GM23338 (cell line): Measurements from ENCODE around the gene NFATC3. TPM values are rescaled to one million over a fixed set of nuclear protein-coding genes. Genes with fewer than 3 reads are reported as not detected.

ENCODE experiments used
- ATAC-seq: fragments of 200-7000 bp; cut with Tn5 transposase; 3 replicates; pipeline ENCODE4 v1.9.1; 2020
- DNase-seq: peaks from one replicate; pipeline ENCODE4 v3.0.0-alpha.2; 2015; ENCODE audit warnings: low spot score
- H2AFZ ChIP-seq: fragments of 200-600 bp; sonication (generic); 2 replicates; pipeline ENCODE4 v1.8.0; 2016; ENCODE audit warnings: antibody characterized with exemption, mild to moderate bottlenecking, moderate library complexity
- H3F3A ChIP-seq: fragments of 200-600 bp; sonication (generic); replicated peaks from 2 replicates; pipeline ENCODE4 v1.8.0; 2017; ENCODE audit warnings: antibody characterized with exemption, mixed run types, low read depth
- H3K27ac ChIP-seq: fragments of 200-600 bp; sonication (generic); 2 replicates; pipeline ENCODE4 v1.6.1; 2016; ENCODE audit warnings: low read depth
- H3K27me3 ChIP-seq: fragments of 200-600 bp; sonication (generic); 2 replicates; pipeline ENCODE4 v1.8.0; 2016; ENCODE audit warnings: mild to moderate bottlenecking, mixed run types, moderate library complexity; ENCODE audit not compliant: insufficient read depth
- H3K36me3 ChIP-seq: fragments of 200-600 bp; sonication (generic); 2 replicates; pipeline ENCODE4 v1.8.0; 2016; ENCODE audit warnings: mild to moderate bottlenecking; ENCODE audit not compliant: insufficient read depth
- H3K4me1 ChIP-seq: fragments of 200-600 bp; sonication (generic); 2 replicates; pipeline ENCODE4 v1.8.0; 2016; ENCODE audit warnings: mild to moderate bottlenecking, moderate library complexity; ENCODE audit not compliant: insufficient read depth
- H3K4me2 ChIP-seq: fragments of 200-600 bp; sonication (generic); 2 replicates; pipeline ENCODE4 v1.7.1; 2017; ENCODE audit warnings: mixed run types
- H3K4me3 ChIP-seq: fragments of 200-600 bp; sonication (generic); 2 replicates; pipeline ENCODE4 v1.6.1; 2016; ENCODE audit warnings: mixed run types
- H3K79me2 ChIP-seq: fragments of 200-600 bp; sonication (generic); replicated peaks from 2 replicates; pipeline ENCODE4 v1.8.0; 2017; ENCODE audit warnings: mild to moderate bottlenecking; ENCODE audit not compliant: insufficient read depth
- H3K9me2 ChIP-seq: fragments of 200-600 bp; sonication (generic); 2 replicates; pipeline ENCODE4 v1.8.0; 2017; ENCODE audit not compliant: insufficient read depth
- H4K20me1 ChIP-seq: fragments of 200-600 bp; sonication (generic); replicated peaks from 2 replicates; pipeline ENCODE4 v1.8.0; 2017; ENCODE audit warnings: mild to moderate bottlenecking; ENCODE audit not compliant: insufficient read depth
- H3K27ac Mint-ChIP-seq: 2 replicates; pipeline ENCODE4 v1.8.0; 2020; ENCODE audit warnings: inconsistent platforms, mild to moderate bottlenecking, moderate library complexity, mixed read lengths
- H3K27me3 Mint-ChIP-seq: 3 replicates; pipeline ENCODE4 v1.8.0; 2022; ENCODE audit warnings: low read depth, mild to moderate bottlenecking, moderate library complexity, mixed read lengths, inconsistent platforms; ENCODE audit not compliant: insufficient read depth, poor library complexity
- H3K36me3 Mint-ChIP-seq: 3 replicates; pipeline ENCODE4 v1.8.0; 2021; ENCODE audit warnings: low read depth, mild to moderate bottlenecking, inconsistent platforms, moderate library complexity, mixed read lengths
- H3K4me1 Mint-ChIP-seq: 3 replicates; pipeline ENCODE4 v1.8.0; 2020; ENCODE audit warnings: mild to moderate bottlenecking, inconsistent platforms, mixed read lengths
- H3K4me3 Mint-ChIP-seq: 3 replicates; pipeline ENCODE4 v1.8.0; 2021; ENCODE audit warnings: moderate library complexity, mild to moderate bottlenecking, inconsistent platforms, mixed read lengths
- H3K9me3 Mint-ChIP-seq: 3 replicates; pipeline ENCODE4 v1.8.0; 2020; ENCODE audit warnings: moderate library complexity, mild to moderate bottlenecking, inconsistent platforms, mixed read lengths
- CTCF ChIP-seq, 2 experiments: fragments of 200-600 bp in 1 of 2; sonication (generic) in 1 of 2; conservative IDR thresholded peaks; 2 replicates each; pipeline versions ENCODE4 v1.5.1 to v1.6.1; 2016 to 2017; ENCODE audit warnings: antibody characterized with exemption in 2 of 2, low read depth in 2 of 2, mild to moderate bottlenecking in 2 of 2, moderate library complexity in 1 of 2
- ETS1 ChIP-seq: IDR thresholded peaks from 2 replicates; pipeline ENCODE4 v1.6.1; 2016; ENCODE audit warnings: antibody characterized with exemption
- EZH2phosphoT487 ChIP-seq: fragments of 200-600 bp; sonication (generic); IDR thresholded peaks from one replicate; pipeline ENCODE4 v1.8.1; 2018; ENCODE audit warnings: antibody characterized with exemption; ENCODE audit not compliant: unreplicated experiment
- JUNB ChIP-seq: IDR thresholded peaks from one replicate; pipeline ENCODE4 v1.6.1; 2016; ENCODE audit warnings: antibody characterized with exemption; ENCODE audit not compliant: unreplicated experiment
- NANOG ChIP-seq: IDR thresholded peaks from 2 replicates; pipeline ENCODE4 v1.6.1; 2016; ENCODE audit warnings: antibody characterized with exemption, borderline replicate concordance
- REST ChIP-seq: IDR thresholded peaks from one replicate; pipeline ENCODE4 v1.6.1; 2018; ENCODE audit warnings: antibody characterized with exemption; ENCODE audit not compliant: unreplicated experiment
- STAT1 ChIP-seq: IDR thresholded peaks from one replicate; pipeline ENCODE4 v1.6.1; 2016; ENCODE audit warnings: antibody characterized with exemption; ENCODE audit not compliant: unreplicated experiment
- ZNF114 ChIP-seq: fragments of 250-450 bp; sonication (Bioruptor Pico); IDR thresholded peaks from 2 replicates; pipeline ENCODE4 v1.5.0; 2020; ENCODE audit warnings: mild to moderate bottlenecking, moderate library complexity
- ZNF462 ChIP-seq: fragments of 250-450 bp; sonication (Bioruptor Pico); IDR thresholded peaks from 2 replicates; pipeline ENCODE4 v1.5.0; 2020; ENCODE audit warnings: mild to moderate bottlenecking, moderate library complexity
- polyA plus RNA-seq: library from polyadenylated mRNA; unstranded; fragments of >200 nt; fragmentation: Nextera tagmentation; extraction: Ambion mirVana; gene quantifications from 2 replicates; pipeline ENCODE4 v1.2.1, GENCODE V29; 2016
- total RNA-seq: library from RNA; depleted of rRNA; stranded (reverse); fragments of >200 nt; shearing (Covaris generic); gene quantifications from 2 replicates; pipeline ENCODE4 v1.2.3, GENCODE V29; 2014

Gene NFATC3
- total and polyA plus RNA-seq, 2 experiments from 2014 or later, result 9.2 to 40.9 TPM

GRCh38 chr16:68097088-68097487, 11.9 kb downstream of the NFATC3 start:
- H3F3A ChIP-seq, result no peaks in the 10 kb centered on the region
- no peaks in the 10 kb centered on the region for H3K27me3 ChIP-seq
- no peak overlapping the region for H3K27ac Mint-ChIP-seq
- DNase-seq, result no peak
- H3K27me3 Mint-ChIP-seq, result no peaks in the 10 kb centered on the region
- H3K27ac ChIP-seq, result no peak overlapping the region
- no peaks in the 10 kb centered on the region for H3K9me2 ChIP-seq
- no peaks in the 10 kb centered on the region for H3K36me3 ChIP-seq
- H2AFZ ChIP-seq, result no peak overlapping the region
- H4K20me1 ChIP-seq, result peaks cover 66% of the 10 kb centered on the region
- no peak overlapping the region for H3K4me3 ChIP-seq
- no peaks in the 10 kb centered on the region for H3K36me3 Mint-ChIP-seq
- peaks cover 27% of the 10 kb centered on the region for H3K4me1 Mint-ChIP-seq
- TF ChIP-seq CTCF (conservative IDR thresholded peaks at IDR 0.05; ENCODE audit: low read depth in 2 of 2) (no peak), STAT1 (no peak), ZNF462 (CRISPR knock-in tag) (no peak), JUNB (no peak)
- peaks cover 98% of the 10 kb centered on the region for H3K79me2 ChIP-seq
- H3K4me1 ChIP-seq, result peaks cover 21% of the 10 kb centered on the region
- no peaks in the 10 kb centered on the region for H3K9me3 Mint-ChIP-seq
- no peak overlapping the region for H3K4me3 Mint-ChIP-seq
- H3K4me2 ChIP-seq, result no peak overlapping the region
- ATAC-seq, result no peak

- Mint-ChIP-seq H3K27ac (no peak overlapping the region), H3K9me3 (no peaks in the 10 kb centered on the region), H3K4me1 (peaks cover 28% of the 10 kb centered on the region), H3K4me3 (no peak overlapping the region), H3K36me3 (no peaks in the 10 kb centered on the region), H3K27me3 (no peaks in the 10 kb centered on the region)
- Histone ChIP-seq H3K4me3 (no peak overlapping the region), H3K36me3 (no peaks in the 10 kb centered on the region), H4K20me1 (peaks cover 61% of the 10 kb centered on the region), H3K79me2 (peaks cover 98% of the 10 kb centered on the region), H3K27ac (no peak overlapping the region), H2AFZ (no peak overlapping the region), H3K4me2 (no peak overlapping the region), H3F3A (no peaks in the 10 kb centered on the region), H3K27me3 (no peaks in the 10 kb centered on the region), H3K9me2 (no peaks in the 10 kb centered on the region), H3K4me1 (peaks cover 21% of the 10 kb centered on the region)
- ATAC-seq (no peak), DNase-seq (no peak)
- no peak for TF ChIP-seq ZNF114 (CRISPR knock-in tag)
- no peak for TF ChIP-seq STAT1
- TF ChIP-seq EZH2phosphoT487, result no peak
- TF ChIP-seq REST, result no peak
- TF ChIP-seq NANOG, result no peak
- no peak for TF ChIP-seq ETS1
Measured at GRCh38 chr16:68097895-68098294, 12.7 kb downstream of the NFATC3 start.
